CMK (cell line): Measurements from ENCODE around the gene CCDC38.
A peak's percentile ranks its signal among the peaks of the same experiment; 100 is the strongest.
"Not testable (repeated sequence)": the region's sequence is repeated elsewhere in the genome, so short reads cannot be mapped to it uniquely, and the experiment has no call there.

Experiments used
- DNase-seq: peaks from one replicate; pipeline ENCODE4 v3.0.0-alpha.2; 2010; ENCODE audit warnings: low read depth

Gene CCDC38

DNA sequence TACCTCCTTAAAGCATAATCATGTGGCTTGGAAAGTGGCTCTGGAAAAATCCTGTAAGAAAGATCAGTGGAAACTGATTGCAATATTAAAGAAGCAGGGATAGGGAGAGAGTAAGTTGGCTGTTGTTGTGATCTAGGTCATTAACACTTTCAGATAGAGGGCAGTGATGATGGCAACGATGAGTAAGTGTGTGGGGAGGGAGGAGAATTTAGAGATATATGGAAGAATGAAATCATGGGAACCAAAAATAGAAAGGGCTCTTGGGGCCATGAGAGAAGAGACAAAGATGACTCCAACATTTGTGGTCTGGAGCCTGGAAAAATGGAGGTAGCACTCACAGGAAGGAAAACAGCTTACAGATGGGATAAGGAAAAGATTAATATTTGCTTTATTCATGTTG lies 60.3 kb downstream of the CCDC38 start:
- DNase-seq: no peak

- DNase-seq: no peak
Observed at GRCh38 chr12:95881331-95881955, 61.0 kb downstream of the CCDC38 start.

GRCh38 chr12:95880895-95881294 lies 61.5 kb downstream of the CCDC38 start:
- no peak for DNase-seq

- DNase-seq: no peak
Observed at GRCh38 chr12:95877622-95878021, 64.8 kb downstream of the CCDC38 start.

DNA sequence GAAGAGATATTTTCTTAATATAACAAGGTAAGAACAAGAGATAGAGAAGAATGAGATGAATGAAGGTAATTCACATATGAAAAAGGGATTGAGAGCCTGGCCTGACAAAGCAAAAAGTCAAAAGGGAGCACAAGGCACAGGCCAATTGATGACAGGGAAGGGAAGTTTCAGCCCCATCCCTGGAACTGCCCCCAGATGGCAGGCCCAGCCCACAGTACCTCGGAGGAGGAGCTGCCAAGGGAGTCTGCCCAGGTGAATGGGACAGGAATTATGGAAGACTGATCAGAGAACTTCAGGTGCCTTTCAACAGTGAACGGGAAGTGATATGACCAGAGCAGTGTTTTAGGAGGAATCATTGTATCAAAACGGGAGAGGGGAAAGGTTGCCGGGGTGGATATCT lies 68.0 kb downstream of the CCDC38 start:
- DNase-seq: no peak

DNA sequence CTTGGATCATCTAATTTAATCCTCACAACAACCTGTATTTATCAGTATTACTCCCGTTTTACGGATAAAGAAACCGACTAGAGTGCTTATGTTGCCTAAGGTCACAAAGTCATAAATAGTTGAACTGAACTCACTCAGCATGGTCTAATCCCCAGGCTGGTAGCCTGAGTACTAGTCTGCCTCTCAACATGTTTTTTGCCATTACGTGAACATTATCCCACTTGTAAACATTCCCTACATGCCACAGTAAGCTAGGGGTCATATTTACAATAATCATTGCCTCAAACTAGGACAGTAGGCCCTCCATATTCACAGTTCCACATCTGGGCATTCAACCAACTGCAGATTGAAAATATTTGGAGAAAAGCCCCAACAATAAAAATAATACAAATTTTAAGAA lies 71.5 kb downstream of the CCDC38 start:
- DNase-seq: no peak

DNA sequence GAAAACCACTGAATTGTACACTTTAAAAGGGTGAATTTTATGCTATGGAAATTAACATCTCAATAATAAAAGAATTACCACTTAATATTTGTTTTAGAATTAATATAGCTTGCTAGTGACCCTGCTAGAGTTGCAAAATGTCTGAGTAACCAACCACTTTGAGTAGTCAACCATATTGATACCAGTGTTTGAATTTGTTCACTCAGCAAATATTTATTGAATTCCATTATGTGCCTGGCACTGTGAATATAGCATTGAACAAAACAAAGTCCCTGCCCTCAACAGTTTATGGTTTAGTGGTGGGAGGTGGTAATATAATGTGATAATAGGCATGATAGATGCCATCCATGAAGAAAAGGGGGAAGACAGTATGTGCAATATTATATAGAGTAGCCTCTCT lies 79.1 kb downstream of the CCDC38 start:
- DNase-seq: no peak

DNA sequence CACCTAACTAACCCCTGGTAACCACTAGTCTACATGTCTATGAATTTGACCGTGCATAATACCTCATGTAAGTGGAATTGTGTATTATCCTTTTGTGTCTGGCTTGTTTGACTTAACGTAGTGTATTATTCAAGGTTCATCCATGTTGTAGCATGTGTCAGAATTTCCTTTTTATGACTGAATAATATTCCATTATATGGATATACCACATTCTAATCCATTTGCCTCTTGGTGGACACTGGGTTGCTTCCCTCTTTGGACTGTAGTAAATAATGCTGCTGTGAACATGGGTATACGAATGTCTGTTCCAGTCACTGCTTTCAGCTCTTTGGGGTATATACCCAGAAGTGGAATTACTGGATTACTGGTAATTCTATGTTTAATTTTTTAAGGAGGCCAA lies 80.4 kb downstream of the CCDC38 start:
- DNase-seq: no peak

GRCh38 chr12:95859947-95860850 lies 82.2 kb downstream of the CCDC38 start:
- DNase-seq: no peak

GRCh38 chr12:95859344-95859816 lies 83.0 kb downstream of the CCDC38 start:
- no peak for DNase-seq

DNA sequence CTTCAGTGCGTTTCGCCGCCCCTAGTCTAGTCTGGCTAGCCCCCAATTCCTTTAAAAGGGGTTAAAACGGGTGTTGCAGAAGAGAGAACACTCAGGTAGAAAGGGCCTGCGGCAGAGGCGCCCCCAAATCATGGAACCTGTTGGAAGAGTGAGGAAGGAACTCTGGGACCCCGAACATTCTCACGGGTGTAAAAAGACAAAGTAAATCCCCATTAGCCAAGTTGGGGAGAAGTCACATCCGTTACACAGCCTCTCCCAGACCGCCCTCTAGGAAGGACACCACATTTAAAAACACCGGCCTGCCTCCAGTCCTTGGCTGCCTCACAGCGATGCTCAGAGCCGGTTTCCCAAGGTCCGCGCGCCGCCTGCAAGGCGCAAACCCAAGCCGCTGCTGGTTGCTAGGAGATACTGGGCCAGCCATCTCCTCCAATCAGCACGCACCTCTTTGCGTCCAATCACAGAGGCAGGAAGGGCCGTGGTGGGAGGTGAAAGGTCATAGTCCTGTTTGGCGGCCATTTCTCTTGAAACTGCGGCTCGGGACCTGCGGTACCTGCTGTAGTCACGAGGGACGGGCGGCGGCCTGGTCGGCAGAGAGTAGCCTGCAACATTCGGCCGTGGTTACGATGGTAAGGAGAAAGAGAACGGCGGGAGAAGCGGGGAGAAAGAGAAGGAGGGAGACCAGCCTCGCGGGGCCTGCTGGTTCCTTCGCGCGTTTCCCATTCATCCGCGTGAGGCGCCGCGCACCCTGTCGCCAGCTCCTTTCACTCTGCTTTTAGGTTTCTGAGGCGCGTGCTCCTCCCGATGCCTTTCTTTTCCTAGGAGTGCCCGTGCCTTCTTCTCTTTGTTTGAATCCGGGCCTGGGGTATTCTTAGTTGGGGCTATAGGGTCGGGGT lies 83.7 kb downstream of the CCDC38 start, which contains the start of gene SNRPF:
Gene SNRPF (plus strand): TSS at position 502 of the 893 bp plus-strand sequence. CDS start 122 bp downstream, at position 624.
- DNase-seq: peak; percentile 84

DNA sequence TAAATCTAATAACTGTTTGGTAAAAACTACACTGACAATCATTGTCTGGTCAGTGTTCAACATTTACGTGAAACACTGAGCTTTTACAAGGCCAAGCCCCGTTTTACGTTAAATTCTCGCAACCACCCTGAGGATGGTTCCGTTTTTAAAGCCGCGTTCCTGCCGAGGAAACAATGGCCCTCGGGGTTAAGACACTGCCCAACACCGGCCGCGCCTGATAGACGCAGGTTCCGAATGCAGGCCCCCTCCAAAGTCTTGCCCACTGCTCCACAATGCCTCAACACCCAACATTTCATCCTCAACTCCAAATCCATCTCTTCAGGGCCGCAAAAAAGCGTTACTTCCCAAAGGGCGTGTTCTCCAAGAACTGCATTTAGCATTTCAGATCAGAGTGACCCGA lies 84.6 kb downstream of the CCDC38 start:
- DNase-seq: no peak

GRCh38 chr12:95857156-95857555 lies 85.3 kb downstream of the CCDC38 start:
- no peak for DNase-seq

DNA sequence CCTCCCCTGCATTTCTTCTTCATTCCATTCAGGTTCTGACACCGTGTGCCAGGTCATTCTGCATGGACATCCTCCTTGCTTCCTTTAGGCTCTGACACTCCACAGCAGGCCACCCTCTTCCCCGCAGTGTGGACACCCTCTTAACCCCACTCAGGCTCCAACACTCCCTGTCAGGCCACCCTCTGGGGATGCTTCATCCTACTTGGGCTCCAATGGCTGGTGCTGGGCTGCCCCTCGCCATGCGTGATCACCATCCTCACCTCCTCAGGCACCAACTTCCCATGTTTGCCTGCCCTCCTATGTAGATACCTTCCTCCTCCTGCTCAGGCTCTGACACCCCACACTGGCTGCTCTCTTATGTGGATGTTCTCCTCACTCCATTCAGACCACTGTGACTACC lies 90.3 kb downstream of the CCDC38 start:
- DNase-seq: no peak

GRCh38 chr12:95851606-95852005 lies 90.8 kb downstream of the CCDC38 start:
- DNase-seq: no peak

GRCh38 chr12:95848575-95849388 lies 93.6 kb downstream of the CCDC38 start:
- no peak for DNase-seq

GRCh38 chr12:95842426-95842825 lies 100.0 kb downstream of the CCDC38 start:
- DNase-seq: not testable (repeated sequence)

GRCh38 chr12:95838125-95838524 lies 104.3 kb downstream of the CCDC38 start:
- no peak for DNase-seq

DNA sequence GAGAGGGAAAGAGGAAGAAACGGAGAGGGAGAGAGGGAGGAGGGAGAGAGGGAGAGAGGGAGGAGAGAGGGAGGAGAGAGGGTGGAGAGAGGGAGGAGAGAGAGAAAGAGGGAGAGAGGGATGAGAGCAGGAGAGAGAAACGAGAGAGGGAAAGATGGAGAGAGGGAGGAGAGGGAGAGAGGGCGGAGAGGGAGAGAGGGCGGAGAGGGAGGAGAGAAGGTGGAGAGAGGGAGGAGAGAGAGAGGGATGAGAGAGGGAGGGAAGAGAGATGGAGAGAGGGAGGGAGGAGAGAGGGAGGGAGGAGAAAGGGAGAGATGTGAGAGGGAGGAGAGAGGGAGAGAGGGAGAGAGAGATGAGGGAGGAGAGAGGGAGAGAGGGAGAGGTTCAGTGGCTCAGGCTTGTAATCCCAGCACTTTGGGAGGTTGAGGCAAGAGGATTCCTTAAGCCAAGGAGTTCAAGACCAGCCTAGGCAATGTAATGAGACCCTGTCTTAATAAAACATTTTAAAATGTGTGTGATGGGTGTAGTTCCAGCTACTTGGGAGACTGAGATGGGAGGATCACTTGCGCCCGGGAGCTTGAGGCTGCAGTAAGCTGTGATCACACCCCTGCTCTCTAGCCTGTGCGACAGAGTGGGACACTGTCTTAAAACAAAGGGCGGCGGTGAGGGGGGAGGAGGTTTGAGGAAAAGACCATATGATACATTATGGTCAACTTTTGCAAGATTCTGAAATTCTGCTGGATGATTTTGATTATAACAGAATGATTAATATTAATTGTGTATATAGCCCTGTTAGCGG lies 105.0 kb downstream of the CCDC38 start:
- DNase-seq: no peak

- DNase-seq: no peak
Observed at GRCh38 chr12:95836630-95837239, 105.7 kb downstream of the CCDC38 start.
